GM19035 (cell line): Measurements from ENCODE around the gene TAAR9.

Experiments
- ATAC-seq: cut with Tn5 transposase; IDR thresholded peaks from one replicate; pipeline ENCODE4 v1.9.1; 2021; ENCODE audit not compliant: unreplicated experiment

Gene TAAR9

DNA sequence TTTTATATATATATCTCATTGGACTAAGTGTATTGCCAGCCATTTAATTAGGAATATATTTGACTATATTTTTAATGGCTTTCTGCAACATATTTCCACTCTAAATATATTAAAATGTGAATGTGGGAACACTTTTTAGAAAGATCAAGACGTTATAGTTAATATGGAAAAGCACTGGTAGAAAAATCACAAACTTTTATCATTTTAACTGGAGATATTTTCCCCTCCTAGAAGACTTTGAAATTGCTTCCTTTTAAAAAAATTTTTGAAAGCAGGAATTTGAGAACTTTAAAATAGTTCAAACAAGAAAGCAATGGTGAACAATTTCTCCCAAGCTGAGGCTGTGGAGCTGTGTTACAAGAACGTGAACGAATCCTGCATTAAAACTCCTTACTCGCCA lies at the start of gene TAAR9:
TAAR9 (plus strand) TSS at position 301 of the 400 bp plus-strand sequence; CDS start at position 314, 13 bp downstream.
- no peak for ATAC-seq

GRCh38 chr6:132489376-132489775 lies 48.7 kb upstream of the TAAR9 start:
- ATAC-seq, result no peak

- ATAC-seq, result peak; percentile 48
Observed at GRCh38 chr6:132490024-132490423, 48.1 kb upstream of the TAAR9 start.

GRCh38 chr6:132490478-132491204 lies 47.4 kb upstream of the TAAR9 start:
- peak; percentile 67 for ATAC-seq

GRCh38 chr6:132491303-132491702 lies 46.8 kb upstream of the TAAR9 start:
- ATAC-seq, result no peak

GRCh38 chr6:132491881-132492280 lies 46.2 kb upstream of the TAAR9 start:
- no peak for ATAC-seq

- no peak for ATAC-seq
Observed at GRCh38 chr6:132494954-132495353, 43.1 kb upstream of the TAAR9 start.

GRCh38 chr6:132495604-132496079 lies 42.4 kb upstream of the TAAR9 start:
- ATAC-seq, result peak; percentile 68

- ATAC-seq, result no peak
Observed at GRCh38 chr6:132496519-132497180, 41.4 kb upstream of the TAAR9 start.

GRCh38 chr6:132498638-132499037 lies 39.4 kb upstream of the TAAR9 start:
- peak; percentile 47 for ATAC-seq

DNA sequence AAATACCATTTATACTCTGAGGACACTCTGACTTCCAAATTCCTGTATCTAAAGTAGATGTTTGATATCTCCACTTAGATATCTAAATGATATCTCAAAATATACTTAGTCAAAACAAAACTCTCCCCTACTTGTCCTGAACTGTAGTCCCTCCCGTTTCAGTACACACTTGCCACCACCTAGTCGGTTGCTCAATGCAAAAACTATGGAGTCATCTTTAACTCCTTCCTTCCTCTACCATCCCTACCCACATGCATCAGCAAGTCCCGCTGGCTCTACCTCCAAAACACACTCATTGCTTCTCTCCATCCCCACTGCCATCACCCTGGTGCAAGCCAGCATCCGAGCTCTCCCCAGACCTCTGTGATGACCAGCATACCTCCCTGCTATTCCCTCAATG lies 38.3 kb upstream of the TAAR9 start:
- no peak for ATAC-seq

DNA sequence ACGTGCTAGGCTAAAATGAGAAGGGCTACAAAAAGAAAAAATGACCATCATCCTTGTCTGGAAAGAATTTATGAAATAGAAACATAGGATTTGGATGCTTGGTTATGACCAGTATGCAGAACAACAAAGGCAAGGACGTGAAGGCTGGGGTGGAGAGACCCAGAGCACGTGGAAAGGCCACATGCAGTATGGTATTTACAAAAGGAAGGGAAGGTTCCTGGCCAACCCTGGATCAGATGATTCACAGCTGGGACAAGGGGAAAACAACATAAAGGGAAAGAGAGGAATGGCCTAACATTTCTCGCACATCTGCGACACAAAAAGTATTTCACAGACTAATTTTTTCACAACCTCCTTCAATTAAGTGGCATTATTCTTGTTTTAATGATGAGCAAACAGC lies 33.3 kb upstream of the TAAR9 start:
- ATAC-seq, result no peak

DNA sequence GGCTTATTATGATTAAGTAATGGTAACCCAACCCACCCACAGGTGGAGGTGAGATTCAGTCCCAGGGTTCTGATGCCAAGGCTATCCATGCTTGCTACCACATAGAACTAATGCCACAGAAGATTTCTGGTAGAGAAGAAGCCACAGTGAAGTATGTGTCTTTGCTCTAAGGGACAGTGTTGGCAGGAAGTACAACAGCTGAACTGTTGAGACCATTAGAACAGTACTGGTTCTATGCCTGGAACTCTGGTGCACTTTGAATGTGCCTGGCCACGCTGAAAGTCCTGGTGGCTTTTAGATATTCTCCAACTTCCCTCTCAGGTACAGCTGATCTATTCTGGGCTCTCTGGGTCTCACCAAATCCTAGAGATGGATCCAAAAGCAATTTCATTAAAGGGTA lies 32.9 kb upstream of the TAAR9 start:
- no peak for ATAC-seq

GRCh38 chr6:132506461-132506860 lies 31.6 kb upstream of the TAAR9 start:
- ATAC-seq, result no peak

- no peak for ATAC-seq
Observed at GRCh38 chr6:132506869-132507808, 30.9 kb upstream of the TAAR9 start.

DNA sequence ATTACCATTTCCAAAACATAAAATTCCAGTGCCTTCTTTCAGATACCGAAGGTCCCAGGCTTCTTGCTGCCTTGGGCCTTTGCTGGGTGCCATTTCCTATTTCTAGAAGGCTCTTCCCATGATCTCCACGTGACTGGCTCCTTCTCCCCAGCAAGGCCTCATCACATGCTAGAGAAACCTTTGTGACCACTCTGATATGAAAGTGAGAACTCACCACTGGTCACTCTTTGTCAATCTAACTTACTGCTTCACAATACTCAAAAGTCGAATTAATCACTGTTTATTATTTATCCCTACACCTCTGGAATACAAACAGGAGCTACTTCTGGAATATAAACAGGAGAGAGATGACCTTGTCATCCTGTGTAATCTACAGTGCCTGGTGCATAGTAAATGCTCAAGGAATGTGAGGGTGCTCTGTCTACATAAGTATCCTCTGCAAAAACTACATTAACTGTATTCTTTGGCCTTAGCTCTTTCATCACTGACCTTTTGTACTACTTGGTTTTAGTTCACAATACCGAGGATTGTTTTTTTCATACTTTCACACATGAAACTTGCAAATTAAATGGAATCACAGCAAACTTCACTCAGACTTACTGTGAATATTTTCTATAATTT lies 26.8 kb upstream of the TAAR9 start:
- no peak for ATAC-seq

DNA sequence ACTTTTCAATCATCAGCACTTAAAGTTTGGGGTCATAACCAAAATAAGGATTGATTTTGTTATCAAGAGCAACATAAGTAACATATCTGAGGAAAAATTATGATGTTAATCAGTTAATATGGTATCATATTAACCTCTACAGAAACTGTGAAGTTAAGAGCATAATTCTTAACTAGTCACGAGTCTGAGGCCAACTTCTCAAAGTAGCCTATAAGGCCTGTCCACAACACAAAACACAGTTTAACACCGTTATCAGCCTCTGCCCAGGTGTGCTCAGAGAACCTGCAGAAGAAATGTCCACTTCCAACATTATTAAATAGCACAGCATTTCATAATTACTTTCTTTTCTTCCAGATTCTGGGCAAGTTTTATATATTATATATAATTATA lies 26.3 kb upstream of the TAAR9 start:
- ATAC-seq, result no peak

- no peak for ATAC-seq
Observed at GRCh38 chr6:132512342-132512637, 25.8 kb upstream of the TAAR9 start.

DNA sequence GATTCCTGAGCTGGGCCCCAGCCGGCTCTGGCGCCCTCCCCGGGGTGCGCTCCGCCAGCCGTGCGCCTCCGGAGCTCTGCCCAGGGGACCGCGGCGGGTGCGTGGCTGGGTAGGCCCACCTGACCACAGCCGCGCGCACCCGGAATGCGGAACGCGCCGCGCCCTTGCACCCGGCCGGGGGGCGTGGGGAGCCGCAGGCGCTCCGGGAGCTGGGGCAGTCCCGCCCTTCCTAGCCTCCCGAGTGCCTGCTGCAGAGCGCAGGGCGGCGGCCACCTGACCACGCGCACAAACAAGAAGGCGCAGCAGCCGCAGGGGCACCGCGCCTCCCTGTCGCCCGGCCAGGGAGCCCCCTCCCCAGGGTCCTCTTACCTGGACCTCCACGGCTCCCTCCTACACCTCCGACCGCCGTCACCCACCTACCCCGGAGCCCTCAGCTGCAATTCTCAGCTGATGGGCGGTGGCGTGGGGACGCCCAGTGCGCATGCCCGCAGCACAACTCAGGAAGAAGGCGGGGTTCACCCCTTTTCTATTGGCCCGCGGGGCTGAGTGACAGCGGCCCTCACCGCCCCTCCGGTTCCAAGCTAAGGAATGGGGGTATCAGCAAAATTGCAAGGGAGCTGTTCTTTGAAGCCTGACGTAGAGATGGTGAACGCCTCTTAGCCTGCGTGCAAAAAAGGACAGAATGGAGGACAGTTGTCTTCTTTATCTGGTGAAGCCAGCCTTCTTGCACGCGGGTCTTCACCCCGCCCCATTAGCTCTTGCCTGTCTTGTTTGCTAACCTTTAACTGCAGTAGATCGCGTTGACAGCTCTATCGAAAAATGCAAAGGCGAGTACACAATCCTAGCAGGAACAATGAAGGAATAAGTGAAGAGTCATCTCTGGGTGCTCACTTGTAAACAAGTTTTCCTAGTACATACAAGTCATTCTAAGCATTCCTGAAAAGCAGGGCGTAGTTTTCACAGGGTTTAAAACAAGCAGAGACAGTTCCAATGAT lies 25.1 kb upstream of the TAAR9 start, which contains the start of gene STX7:
STX7 (minus strand) TSS at position 479 of the 995 bp plus-strand sequence. CDS start 9,586 bp downstream, outside the sequence.
- ATAC-seq, result peak; percentile 93
